GM23248 (cell line): ENCODE results near the gene SND1. TPM values are rescaled to one million over a fixed set of nuclear protein-coding genes. Genes with fewer than 3 reads are reported as not detected.
"Not testable (repeated sequence)": the region's sequence is repeated elsewhere in the genome, so short reads cannot be mapped to it uniquely, and the experiment has no call there.

Experiments
- DNase-seq: peaks from one replicate; pipeline ENCODE4 v3.0.0-alpha.2; 2015
- H2AFZ ChIP-seq: fragments of 200-600 bp; sonication (generic); 2 replicates; pipeline ENCODE4 v1.6.1; 2016; ENCODE audit warnings: antibody characterized with exemption
- H3F3A ChIP-seq: fragments of 200-600 bp; sonication (generic); 2 replicates; pipeline ENCODE4 v1.6.1; 2016; ENCODE audit warnings: mild to moderate bottlenecking, antibody characterized with exemption, mixed run types; ENCODE audit not compliant: insufficient read depth
- H3K27ac ChIP-seq: fragments of 200-600 bp; sonication (generic); 2 replicates; pipeline ENCODE4 v1.5.1; 2016; ENCODE audit warnings: mild to moderate bottlenecking
- H3K27me3 ChIP-seq: fragments of 200-600 bp; sonication (generic); replicated peaks from 2 replicates; pipeline ENCODE4 v1.6.1; 2016; ENCODE audit warnings: mild to moderate bottlenecking; ENCODE audit not compliant: insufficient read depth
- H3K36me3 ChIP-seq: fragments of 200-600 bp; sonication (generic); 2 replicates; pipeline ENCODE4 v1.6.1; 2016; ENCODE audit warnings: low read depth, mild to moderate bottlenecking
- H3K4me1 ChIP-seq: fragments of 200-600 bp; sonication (generic); 2 replicates; pipeline ENCODE4 v1.6.1; 2016; ENCODE audit warnings: mild to moderate bottlenecking; ENCODE audit not compliant: insufficient read depth
- H3K4me2 ChIP-seq: fragments of 200-600 bp; sonication (generic); one replicate; pipeline ENCODE4 v1.6.1; 2016; ENCODE audit warnings: mild to moderate bottlenecking; ENCODE audit not compliant: unreplicated experiment
- H3K4me3 ChIP-seq: fragments of 200-600 bp; sonication (generic); 2 replicates; pipeline ENCODE4 v1.5.1; 2016; ENCODE audit warnings: mild to moderate bottlenecking
- H3K79me2 ChIP-seq: fragments of 200-600 bp; sonication (generic); 2 replicates; pipeline ENCODE4 v1.6.1; 2016; ENCODE audit warnings: mild to moderate bottlenecking; ENCODE audit not compliant: insufficient read depth
- H3K9ac ChIP-seq: fragments of 200-600 bp; sonication (generic); 2 replicates; pipeline ENCODE4 v1.6.1; 2016; ENCODE audit warnings: mild to moderate bottlenecking
- H3K9me2 ChIP-seq: fragments of 200-600 bp; sonication (generic); 2 replicates; pipeline ENCODE4 v1.6.1; 2016; ENCODE audit warnings: mixed run types, mild to moderate bottlenecking, moderate library complexity; ENCODE audit not compliant: insufficient read depth
- H3K9me3 ChIP-seq: fragments of 200-600 bp; sonication (generic); one replicate; pipeline ENCODE4 v1.6.1; 2017; ENCODE audit warnings: low read depth
- H4K20me1 ChIP-seq: fragments of 200-600 bp; sonication (generic); 2 replicates; pipeline ENCODE4 v1.6.0; 2016; ENCODE audit not compliant: insufficient read depth
- EZH2 ChIP-seq: fragments of 200-600 bp; sonication (generic); IDR thresholded peaks from 2 replicates; pipeline ENCODE4 v1.6.1; 2018; ENCODE audit warnings: antibody characterized with exemption, mild to moderate bottlenecking; ENCODE audit not compliant: insufficient read depth, poor library complexity, severe bottlenecking
- EZH2phosphoT487 ChIP-seq: fragments of 200-600 bp; sonication (generic); IDR thresholded peaks from 2 replicates; pipeline ENCODE4 v1.6.1; 2018; ENCODE audit warnings: antibody characterized with exemption, moderate library complexity, mild to moderate bottlenecking, low read depth; ENCODE audit not compliant: insufficient read depth
- WGBS, 2 experiments: methylation state at CpG; one replicate each; pipeline ENCODE4 v1.1.6; 2015 to 2017; ENCODE audit warnings: low lambda C conversion rate in 2 of 2, low coverage in 1 of 2; ENCODE audit errors: missing lambda C conversion rate in 2 of 2; 5-methylcytosine and 5-hydroxymethylcytosine counted together
- in situ Hi-C: fragments of 300-500 bp; cut with MboI; formaldehyde crosslinking; loops from 2 replicates; pipeline ENCODE4 v1.15.0; 2020
- polyA plus RNA-seq: library from polyadenylated mRNA; unstranded; fragments of >200 nt; fragmentation: Nextera tagmentation; extraction: Ambion mirVana; gene quantifications from 2 replicates; pipeline ENCODE4 v1.2.1, GENCODE V29; 2016
- total RNA-seq: library from RNA; depleted of rRNA; stranded (reverse); fragments of >200 nt; shearing (Covaris generic); gene quantifications from 2 replicates; pipeline ENCODE4 v1.2.3, GENCODE V29; 2014

Gene SND1
- total and polyA plus RNA-seq, 2 experiments from 2014 or later: 128 to 184 TPM

DNA sequence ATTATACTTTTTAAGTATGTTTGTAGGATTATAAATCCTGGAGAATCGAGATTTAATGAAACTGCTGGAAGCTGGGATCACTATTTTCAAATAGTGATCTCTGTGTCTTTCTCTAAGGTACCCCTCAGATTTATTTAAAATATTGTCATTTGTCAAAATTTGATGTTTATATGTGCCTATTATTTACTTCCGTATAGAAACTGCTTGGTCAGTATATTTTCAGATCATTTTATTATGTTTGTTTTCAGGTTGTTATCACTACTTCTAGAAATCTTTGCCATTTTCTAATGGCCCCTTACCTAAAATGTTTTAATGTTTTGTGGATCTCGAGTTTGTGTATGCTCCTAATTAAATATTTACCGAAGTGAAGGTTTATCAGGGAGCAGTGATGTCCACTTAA lies 183.7 kb downstream of the SND1 start:
- Histone ChIP-seq H3K9ac (no peak overlapping the region), H3K36me3 (peaks cover 6% of the 10 kb centered on the region; the same call in 1 of the 2 replicates), H3K4me1 (peaks cover 10% of the 10 kb centered on the region; the same call in 1 of the 2 replicates), H3K9me3 (no peaks in the 10 kb centered on the region), H3K27ac (no peak overlapping the region), H2AFZ (no peak overlapping the region), H3F3A (0 out of 2 replicates have a peak, but pooled peaks cover 8% of the 10 kb centered on the region), H3K79me2 (peaks cover 99% of the 10 kb centered on the region), H3K9me2 (0 out of 2 replicates have a peak, but pooled peaks cover 3% of the 10 kb centered on the region), H4K20me1 (no peaks in the 10 kb centered on the region), H3K4me3 (no peak overlapping the region), H3K27me3 (no peaks in the 10 kb centered on the region), H3K4me2 (no peak overlapping the region)
- DNase-seq: no peak
- 98 to 99% methylated on average over 4 of the region's 4 CpGs for WGBS, 2 experiments
- no peak for TF ChIP-seq EZH2
- TF ChIP-seq EZH2phosphoT487: no peak
- in situ Hi-C loops: no loop called here

DNA sequence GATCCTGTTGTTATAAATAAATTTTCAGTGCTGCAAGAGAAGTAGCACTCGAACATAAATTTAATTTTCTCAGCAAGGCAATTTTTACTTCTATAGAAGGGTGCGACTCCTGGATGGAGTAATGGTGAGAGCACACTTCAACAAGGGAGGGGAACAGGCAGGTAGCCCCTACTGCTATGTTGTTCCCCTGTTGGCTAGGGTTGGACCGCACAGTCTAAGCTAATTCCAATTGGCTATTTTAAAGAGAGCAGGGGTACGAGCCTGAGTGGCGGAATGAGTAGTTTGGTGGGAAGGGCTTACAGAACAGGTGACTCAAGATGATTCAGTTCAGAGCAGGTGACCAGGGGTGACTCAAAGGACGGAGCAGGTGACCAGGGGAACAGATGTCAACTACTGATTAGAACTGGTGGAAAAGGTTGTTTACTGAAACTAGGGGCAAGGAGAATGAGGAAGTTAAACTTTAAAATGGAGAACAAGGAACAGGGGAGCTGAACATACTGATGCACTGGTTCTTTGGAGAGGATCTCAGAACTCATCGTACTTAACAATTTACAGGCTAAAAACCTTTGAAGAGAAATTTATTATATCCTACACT lies 185.9 kb downstream of the SND1 start:
- in situ Hi-C loops, H3K9ac ChIP-seq, H3K36me3 ChIP-seq, H3K27ac ChIP-seq, H3K4me3 ChIP-seq, DNase-seq, H3K27me3 ChIP-seq, H3K4me2 ChIP-seq, H3K9me2 ChIP-seq, H4K20me1 ChIP-seq, H3F3A ChIP-seq, H3K9me3 ChIP-seq, H2AFZ ChIP-seq: not testable (repeated sequence)
- Histone ChIP-seq H3K79me2 (peaks cover 99% of the 10 kb centered on the region), H3K4me1 (peaks cover 10% of the 10 kb centered on the region; the same call in 1 of the 2 replicates)
- WGBS, 2 experiments: 93 to 96% methylated on average over 7 of the region's 7 CpGs

GRCh38 chr7:127838816-127839415 lies 186.9 kb downstream of the SND1 start:
- 87 to 93% methylated on average over 10 of the region's 10 CpGs for WGBS, 2 experiments
- in situ Hi-C loops: no loop called here
- no peak overlapping the region for H3K9ac ChIP-seq

DNA sequence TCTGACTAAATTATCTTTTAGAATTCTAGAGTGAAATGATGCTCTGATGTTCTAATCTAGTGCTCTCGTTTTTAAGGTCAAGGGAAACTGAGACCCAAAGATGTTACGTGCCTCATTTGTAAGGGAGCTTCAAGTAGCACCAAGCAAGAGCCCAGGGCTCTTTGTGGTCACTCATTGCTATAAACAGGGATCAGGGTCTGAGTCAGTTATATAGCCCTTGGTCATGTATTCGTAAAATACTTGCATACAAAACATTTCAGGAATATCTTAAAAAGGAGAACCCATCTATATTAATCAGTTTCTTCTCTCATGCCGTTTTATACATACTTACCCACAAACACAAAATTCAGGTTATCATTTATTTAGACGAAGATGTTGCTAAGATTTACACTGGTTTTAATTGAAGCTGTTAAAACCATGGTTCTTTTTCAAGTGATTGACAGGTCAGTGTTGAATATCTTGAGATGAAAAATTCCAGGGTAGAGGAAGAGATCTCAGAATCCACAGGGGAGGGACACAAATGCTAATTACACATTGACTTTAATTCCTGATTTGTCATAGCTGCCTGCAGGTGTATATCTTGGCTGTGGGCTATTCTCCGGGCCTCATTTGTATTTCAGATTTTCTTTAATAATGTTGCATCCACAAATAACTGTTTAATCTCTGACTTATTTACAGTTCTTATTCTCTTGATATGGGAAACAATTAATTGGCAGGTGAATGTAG lies 188.4 kb downstream of the SND1 start:
- Histone ChIP-seq H4K20me1 (no peaks in the 10 kb centered on the region), H3K4me1 (peaks cover 8% of the 10 kb centered on the region), H3K9ac (no peak overlapping the region), H3K4me3 (no peak overlapping the region), H3K36me3 (peaks cover 14% of the 10 kb centered on the region; the same call in 1 of the 2 replicates), H3K79me2 (peaks cover 83% of the 10 kb centered on the region), H3K27ac (no peak overlapping the region), H3F3A (0 out of 2 replicates have a peak, but pooled peaks cover 4% of the 10 kb centered on the region), H3K9me2 (no peaks in the 10 kb centered on the region), H3K27me3 (no peaks in the 10 kb centered on the region), H2AFZ (no peak overlapping the region), H3K4me2 (no peak overlapping the region), H3K9me3 (no peaks in the 10 kb centered on the region)
- no peak for DNase-seq
- TF ChIP-seq EZH2phosphoT487 (no peak), EZH2 (no peak)
- in situ Hi-C loops: no loop called here
- 97 to 98% methylated on average over 6 of the region's 6 CpGs for WGBS, 2 experiments

More at GRCh38 chr7:127838816-127839415, 186.9 kb downstream of the SND1 start:
- Histone ChIP-seq H4K20me1 (no peaks in the 10 kb centered on the region), H3K9me2 (no peaks in the 10 kb centered on the region), H3K27ac (no peak overlapping the region), H3K4me2 (no peak overlapping the region), H3K4me1 (peaks cover 3% of the 10 kb centered on the region; the same call in 1 of the 2 replicates), H3K79me2 (peaks cover 98% of the 10 kb centered on the region), H3K4me3 (no peak overlapping the region), H3K27me3 (no peaks in the 10 kb centered on the region), H3F3A (0 out of 2 replicates have a peak, but pooled peaks cover 6% of the 10 kb centered on the region), H2AFZ (no peak overlapping the region), H3K36me3 (peaks cover 14% of the 10 kb centered on the region; the same call in 1 of the 2 replicates), H3K9me3 (no peaks in the 10 kb centered on the region)
- DNase-seq: no peak
- no peak for TF ChIP-seq EZH2phosphoT487
- no peak for TF ChIP-seq EZH2
